Activated B cell treated with CpG ODN at 0.5 μM for 24 hours (primary cell): Measurements from ENCODE around the gene BCL3. TPM values are rescaled to one million over a fixed set of nuclear protein-coding genes. Genes with fewer than 3 reads are reported as not detected.
A peak's percentile ranks its signal among the peaks of the same experiment; 100 is the strongest.

ENCODE experiments used
- ATAC-seq: fragments of 200-7000 bp; cut with Tn5 transposase; one replicate; pipeline ENCODE4 v1.10.0; 2021; ENCODE audit warnings: low read depth, mild to moderate bottlenecking, moderate library complexity
- CTCF ChIA-PET: fragments of 350-600 bp; sonication (Branson Sonifier 250); formaldehyde crosslinking; loops from one replicate; lab custom pipeline; 2021; ENCODE audit warnings: antibody characterized with exemption; lab: Charles Lee
- POLR2A ChIA-PET: fragments of 350-600 bp; sonication (Branson Sonifier 250); formaldehyde crosslinking; loops from one replicate; lab custom pipeline; 2021; ENCODE audit warnings: antibody characterized with exemption; lab: Charles Lee
- DNase-seq: peaks from one replicate; pipeline ENCODE4 v3.0.0; 2022
- H3K27ac Mint-ChIP-seq: one replicate; pipeline ENCODE4 v1.8.0; 2020; ENCODE audit warnings: mixed read lengths
- H3K27me3 Mint-ChIP-seq: one replicate; pipeline ENCODE4 v1.8.0; 2021; ENCODE audit warnings: mixed read lengths
- H3K36me3 Mint-ChIP-seq: one replicate; pipeline ENCODE4 v1.8.0; 2021; ENCODE audit warnings: low read depth, mixed read lengths
- H3K4me1 Mint-ChIP-seq: one replicate; pipeline ENCODE4 v1.8.0; 2021; ENCODE audit warnings: mixed read lengths
- H3K4me3 Mint-ChIP-seq: one replicate; pipeline ENCODE4 v1.8.0; 2020; ENCODE audit warnings: mild to moderate bottlenecking, mixed read lengths
- H3K9me3 Mint-ChIP-seq: one replicate; pipeline ENCODE4 v1.8.0; 2020; ENCODE audit warnings: mixed read lengths
- intact Hi-C: fragments of 100-400 bp; cut with micrococcal nuclease; formaldehyde crosslinking; loops from one replicate; pipeline ENCODE4 v1.15.1; 2024
- total RNA-seq: library from RNA; stranded (reverse); gene quantifications from 2 replicates; pipeline ENCODE4 v1.2.3, GENCODE V29; 2022
- TF ChIP-seq, protein P1 (sequence below): fragments of 200-600 bp; IDR thresholded peaks from one replicate; pipeline ENCODE4 v1.8.0; 2022; ENCODE audit warnings: antibody characterized with exemption, mild to moderate bottlenecking

Gene BCL3
- total RNA-seq, 1 donor from 2014 or later: 149 TPM

GRCh38 chr19:44745341-44745831, 3.1 kb upstream of the BCL3 start:
- TF ChIP-seq, protein P1, sequence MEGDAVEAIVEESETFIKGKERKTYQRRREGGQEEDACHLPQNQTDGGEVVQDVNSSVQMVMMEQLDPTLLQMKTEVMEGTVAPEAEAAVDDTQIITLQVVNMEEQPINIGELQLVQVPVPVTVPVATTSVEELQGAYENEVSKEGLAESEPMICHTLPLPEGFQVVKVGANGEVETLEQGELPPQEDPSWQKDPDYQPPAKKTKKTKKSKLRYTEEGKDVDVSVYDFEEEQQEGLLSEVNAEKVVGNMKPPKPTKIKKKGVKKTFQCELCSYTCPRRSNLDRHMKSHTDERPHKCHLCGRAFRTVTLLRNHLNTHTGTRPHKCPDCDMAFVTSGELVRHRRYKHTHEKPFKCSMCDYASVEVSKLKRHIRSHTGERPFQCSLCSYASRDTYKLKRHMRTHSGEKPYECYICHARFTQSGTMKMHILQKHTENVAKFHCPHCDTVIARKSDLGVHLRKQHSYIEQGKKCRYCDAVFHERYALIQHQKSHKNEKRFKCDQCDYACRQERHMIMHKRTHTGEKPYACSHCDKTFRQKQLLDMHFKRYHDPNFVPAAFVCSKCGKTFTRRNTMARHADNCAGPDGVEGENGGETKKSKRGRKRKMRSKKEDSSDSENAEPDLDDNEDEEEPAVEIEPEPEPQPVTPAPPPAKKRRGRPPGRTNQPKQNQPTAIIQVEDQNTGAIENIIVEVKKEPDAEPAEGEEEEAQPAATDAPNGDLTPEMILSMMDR: no peak
- no peak overlapping the region for H3K4me3 Mint-ChIP-seq
- POLR2A ChIA-PET: interaction anchor here (1.0 kb wide), 1 partner anchor 17 kb away, joined by 3 read pairs; no protein-coding TSS in a partner anchor
- DNase-seq (no peak), ATAC-seq (no peak)
- no peaks in the 10 kb centered on the region for H3K27me3 Mint-ChIP-seq
- H3K36me3 Mint-ChIP-seq: peaks cover 17% of the 10 kb centered on the region
- CTCF ChIA-PET: no interaction called here
- peak overlapping the region; percentile 27 for H3K27ac Mint-ChIP-seq
- intact Hi-C loops: no loop called here
- no peaks in the 10 kb centered on the region for H3K9me3 Mint-ChIP-seq
- peaks cover 47% of the 10 kb centered on the region for H3K4me1 Mint-ChIP-seq

- ChIA-PET CTCF (no interaction called here), POLR2A (interaction anchor here (0.7 to 1.0 kb wide), 2 partner anchors 17 to 24 kb away, joined by 3 to 5 read pairs; no protein-coding TSS in a partner anchor)
These were observed 2.5 kb upstream of the BCL3 start for GRCh38 chr19:44745887-44746600.

DNA sequence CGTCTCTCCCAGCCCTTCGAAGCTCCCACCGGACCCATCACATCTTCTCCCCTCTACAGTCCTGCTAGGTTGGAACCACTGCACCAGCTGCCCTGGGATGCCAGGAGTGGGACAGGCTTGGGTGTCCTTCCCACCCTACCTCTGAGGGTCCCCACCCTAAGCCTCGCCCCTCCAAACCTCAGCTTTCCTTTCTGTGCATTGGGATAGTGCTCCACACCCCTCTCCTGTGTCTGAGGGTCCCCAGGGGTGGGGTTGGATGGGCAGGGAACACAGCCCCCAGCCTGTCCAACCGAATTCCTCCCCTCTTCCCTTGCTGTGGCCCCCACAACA, 1.9 kb upstream of the BCL3 start:
- H3K4me1 Mint-ChIP-seq: peaks cover 55% of the 10 kb centered on the region
- DNase-seq: no peak
- ATAC-seq: no peak
- ChIA-PET CTCF (no interaction called here), POLR2A (interaction anchor here (0.6 to 0.7 kb wide), 2 partner anchors 24 to 227 kb away, joined by 5 to 7 read pairs; no protein-coding TSS in a partner anchor)
- intact Hi-C loops: no loop called here
- H3K36me3 Mint-ChIP-seq: peaks cover 29% of the 10 kb centered on the region
- H3K27me3 Mint-ChIP-seq: no peaks in the 10 kb centered on the region
- H3K4me3 Mint-ChIP-seq: peak overlapping the region; percentile 98
- peak overlapping the region; percentile 79 for H3K27ac Mint-ChIP-seq
- H3K9me3 Mint-ChIP-seq: no peaks in the 10 kb centered on the region
- TF ChIP-seq, protein P1: no peak

More at GRCh38 chr19:44745887-44746600, 2.5 kb upstream of the BCL3 start:
- TF ChIP-seq, protein P1: no peak
- Mint-ChIP-seq H3K27ac (peak overlapping the region; percentile 79), H3K4me1 (peaks cover 52% of the 10 kb centered on the region), H3K9me3 (no peaks in the 10 kb centered on the region), H3K36me3 (peaks cover 23% of the 10 kb centered on the region), H3K4me3 (no peak overlapping the region), H3K27me3 (no peaks in the 10 kb centered on the region)
- ATAC-seq (no peak), DNase-seq (no peak)
- intact Hi-C loops: no loop called here

GRCh38 chr19:44746946-44747738, 1.4 kb upstream of the BCL3 start:
- Mint-ChIP-seq H3K27ac (peak overlapping the region; percentile 97), H3K4me1 (peaks cover 56% of the 10 kb centered on the region), H3K27me3 (no peaks in the 10 kb centered on the region), H3K36me3 (peaks cover 34% of the 10 kb centered on the region), H3K9me3 (no peaks in the 10 kb centered on the region), H3K4me3 (peak overlapping the region; percentile 98)
- ChIA-PET CTCF (no interaction called here), POLR2A (interaction anchor here (0.6 to 0.9 kb wide), 4 partner anchors 23 to 227 kb away, joined by 3 to 7 read pairs (median 4); no protein-coding TSS in a partner anchor)
- TF ChIP-seq, protein P1: no peak
- ATAC-seq (peak; percentile 72), DNase-seq (peak; percentile 87)
- intact Hi-C loops: loop anchor here (1.0 kb wide), 1 partner anchor 23 kb away; no protein-coding TSS in a partner anchor
